Stimulated activated CD4-positive, alpha-beta T cell treated with anti-CD3 and anti-CD28 coated beads, Interleukin-1b, Interleukin-23, amount 100 ng/mL, for 1 hour (primary cell): Measurements from ENCODE around the gene CHMP2A.
"Not testable (repeated sequence)": the region's sequence is repeated elsewhere in the genome, so short reads cannot be mapped to it uniquely, and the experiment has no call there.

Experiments used
- DNase-seq, 2 donors: peaks; one replicate each; pipeline ENCODE4 v3.0.0-alpha.2; 2020; ENCODE audit warnings: low read depth in 2 of 2

CHMP2A gene

DNA sequence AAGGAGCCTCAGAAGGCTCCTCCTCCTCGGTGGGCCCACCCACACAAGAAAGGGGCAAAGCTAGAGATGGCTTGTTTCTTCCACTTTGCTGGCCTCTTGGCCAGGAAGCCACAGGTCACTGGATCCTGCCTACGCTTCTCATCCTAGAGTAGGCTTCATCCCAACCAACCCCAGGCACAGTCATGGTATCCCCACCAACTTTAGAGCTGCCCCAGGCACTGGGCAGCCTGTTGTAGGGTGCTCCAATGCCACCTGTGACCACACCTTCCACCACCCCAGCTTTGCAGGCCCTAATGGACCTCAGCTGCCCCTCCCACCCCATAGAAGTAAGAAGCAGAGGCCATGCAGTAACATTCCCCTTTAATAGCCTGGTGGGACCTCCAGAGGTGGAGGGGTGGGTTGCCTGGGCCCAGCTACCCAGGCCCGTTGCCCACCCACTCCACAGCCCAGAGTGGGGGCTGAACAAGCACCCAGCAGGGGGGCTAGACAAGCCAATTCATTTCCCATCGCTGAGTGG, 522 bp upstream of the CHMP2A start:
- DNase-seq: no peak

DNA sequence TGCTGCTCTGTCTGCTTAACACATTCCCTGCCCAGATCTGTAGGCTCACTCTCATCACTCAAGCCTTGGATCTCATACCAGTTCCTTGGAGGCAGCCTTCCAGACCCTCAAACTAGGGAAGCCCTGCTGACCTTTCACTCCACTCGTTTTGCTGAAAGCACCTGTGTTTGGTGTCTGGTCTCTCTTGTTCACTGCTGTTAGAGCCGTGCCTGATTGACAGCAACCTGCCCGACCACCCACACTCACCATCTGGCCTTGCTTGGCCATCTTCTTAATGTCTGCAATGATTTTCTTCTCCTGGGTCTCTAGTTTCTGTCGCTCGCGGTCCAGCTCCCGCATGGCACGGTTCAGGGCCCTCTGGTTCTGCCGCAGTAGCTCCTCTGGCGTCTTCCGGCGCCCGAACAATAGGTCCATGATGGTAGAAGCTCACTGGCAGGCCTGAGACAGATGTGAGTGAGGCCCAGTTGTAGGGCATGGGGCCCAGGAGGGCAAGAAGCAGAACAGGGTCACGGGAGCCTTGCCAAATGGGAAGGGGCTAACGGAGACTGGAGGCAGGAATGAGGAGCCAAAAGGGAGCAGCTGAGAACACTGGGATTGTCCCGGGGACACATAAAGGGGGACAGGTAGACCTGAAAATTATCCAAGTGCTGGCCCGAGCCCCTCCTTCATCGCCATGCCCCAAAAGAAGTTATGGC, 959 bp downstream of the CHMP2A start:
- DNase-seq: no peak

DNA sequence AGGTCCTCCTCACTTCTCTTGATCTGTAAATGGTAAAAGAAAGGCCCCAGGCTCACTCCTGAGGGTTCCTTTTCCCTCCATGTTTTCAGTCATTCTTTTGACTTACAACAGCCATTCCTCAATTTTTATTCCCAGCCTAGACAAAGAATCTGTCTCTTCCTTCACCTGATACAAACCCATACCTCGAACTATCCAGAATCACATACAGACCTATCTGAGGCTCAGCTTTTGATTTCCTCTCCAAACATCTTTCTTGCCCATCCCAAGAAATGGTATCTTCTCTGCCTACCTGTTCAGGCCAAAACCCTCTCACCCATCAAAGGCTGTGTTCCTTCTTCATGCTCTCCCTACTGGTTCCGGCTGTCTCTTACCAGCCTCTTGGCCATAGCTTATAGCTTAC, 2.2 kb downstream of the CHMP2A start:
- no peak for DNase-seq

DNA sequence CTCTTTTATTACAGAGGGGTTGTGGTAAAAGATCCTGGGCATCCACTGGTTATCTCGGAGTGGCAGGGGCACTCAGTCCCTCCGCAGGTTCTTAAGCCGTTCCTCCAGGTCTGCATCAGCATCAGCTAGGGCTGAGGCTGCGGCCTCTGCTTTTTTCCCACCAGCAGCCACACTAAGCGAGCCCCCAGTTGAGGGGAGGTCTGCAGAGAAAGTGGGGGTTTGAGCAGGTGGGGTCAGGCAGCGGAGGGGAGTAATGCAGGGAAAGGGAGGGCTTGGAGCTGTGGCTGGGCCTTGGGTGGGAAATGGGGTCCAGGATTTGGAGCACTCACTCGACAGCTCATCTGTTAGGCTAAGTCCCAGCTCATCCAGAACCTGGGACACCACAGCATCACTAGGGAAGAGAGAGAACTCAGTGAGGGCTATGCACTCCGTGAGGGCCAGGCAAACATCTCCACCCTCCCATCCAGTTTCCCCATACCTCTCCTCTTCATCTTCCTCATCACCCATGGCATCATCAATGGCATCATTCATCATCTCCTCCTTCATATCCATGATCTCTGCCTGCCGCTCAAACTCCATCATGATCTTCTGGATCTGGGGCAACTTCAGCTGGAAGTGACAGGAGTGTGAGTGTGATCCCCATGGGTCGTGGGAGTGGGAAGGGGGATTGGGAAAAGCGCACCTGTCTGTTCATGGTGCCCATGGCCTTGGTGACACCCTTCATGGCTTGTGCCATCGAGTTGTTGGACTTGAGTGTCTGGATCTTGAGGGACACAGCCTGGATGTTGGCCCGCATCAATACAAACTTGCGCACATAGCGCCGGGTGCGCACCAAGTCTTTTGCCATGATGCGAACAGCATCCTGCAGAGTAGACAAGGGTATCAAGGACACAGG, 3.1 kb downstream of the CHMP2A start:
- no peak for DNase-seq

DNA sequence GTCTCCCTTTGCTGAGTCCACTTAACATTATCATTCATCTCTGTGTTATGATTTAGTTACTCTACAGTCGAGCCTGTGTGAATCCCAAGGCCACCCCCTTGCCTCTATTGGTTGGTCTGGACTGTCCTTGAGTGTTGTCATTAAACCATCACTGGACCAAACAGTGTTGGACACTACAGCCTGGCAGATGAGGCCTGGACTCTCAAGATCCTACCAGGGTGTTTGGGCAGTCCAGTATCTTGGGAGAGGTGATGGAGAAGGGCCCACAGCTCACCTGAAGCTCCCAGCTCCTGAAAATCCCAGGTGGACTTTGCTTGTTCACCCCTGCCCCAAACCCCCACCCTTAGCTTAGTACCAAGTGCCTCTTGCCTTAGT, 3.8 kb downstream of the CHMP2A start:
- DNase-seq: no peak

DNA sequence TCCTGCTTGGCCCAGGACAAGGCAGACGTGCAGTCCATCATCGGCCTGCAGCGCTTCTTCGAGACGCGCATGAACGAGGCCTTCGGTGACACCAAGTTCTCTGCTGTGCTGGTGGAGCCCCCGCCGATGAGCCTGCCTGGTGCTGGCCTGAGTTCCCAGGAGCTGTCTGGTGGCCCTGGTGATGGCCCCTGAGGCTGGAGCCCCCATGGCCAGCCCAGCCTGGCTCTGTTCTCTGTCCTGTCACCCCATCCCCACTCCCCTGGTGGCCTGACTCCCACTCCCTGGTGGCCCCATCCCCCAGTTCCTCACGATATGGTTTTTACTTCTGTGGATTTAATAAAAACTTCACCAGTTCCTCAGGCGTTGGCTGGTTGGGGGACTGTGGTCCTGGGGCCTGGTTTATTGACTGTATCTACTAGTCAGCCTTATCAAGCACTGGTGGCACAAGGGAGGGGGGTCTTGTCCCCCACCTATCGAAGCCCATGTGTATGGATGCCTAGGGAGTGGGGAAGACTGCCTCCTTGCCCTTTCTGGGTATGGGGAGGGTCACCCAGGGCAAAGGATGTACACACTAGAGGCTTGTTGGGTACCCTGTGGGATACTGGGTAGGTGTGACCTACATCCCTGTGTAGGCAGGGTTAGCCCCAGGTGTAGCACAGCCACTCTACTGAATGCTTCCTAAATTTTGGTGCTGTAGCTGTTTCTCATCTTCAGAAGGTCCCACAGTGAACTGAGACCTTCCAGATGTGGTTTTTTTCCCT, 4.4 kb downstream of the CHMP2A start:
- no peak for DNase-seq

DNA sequence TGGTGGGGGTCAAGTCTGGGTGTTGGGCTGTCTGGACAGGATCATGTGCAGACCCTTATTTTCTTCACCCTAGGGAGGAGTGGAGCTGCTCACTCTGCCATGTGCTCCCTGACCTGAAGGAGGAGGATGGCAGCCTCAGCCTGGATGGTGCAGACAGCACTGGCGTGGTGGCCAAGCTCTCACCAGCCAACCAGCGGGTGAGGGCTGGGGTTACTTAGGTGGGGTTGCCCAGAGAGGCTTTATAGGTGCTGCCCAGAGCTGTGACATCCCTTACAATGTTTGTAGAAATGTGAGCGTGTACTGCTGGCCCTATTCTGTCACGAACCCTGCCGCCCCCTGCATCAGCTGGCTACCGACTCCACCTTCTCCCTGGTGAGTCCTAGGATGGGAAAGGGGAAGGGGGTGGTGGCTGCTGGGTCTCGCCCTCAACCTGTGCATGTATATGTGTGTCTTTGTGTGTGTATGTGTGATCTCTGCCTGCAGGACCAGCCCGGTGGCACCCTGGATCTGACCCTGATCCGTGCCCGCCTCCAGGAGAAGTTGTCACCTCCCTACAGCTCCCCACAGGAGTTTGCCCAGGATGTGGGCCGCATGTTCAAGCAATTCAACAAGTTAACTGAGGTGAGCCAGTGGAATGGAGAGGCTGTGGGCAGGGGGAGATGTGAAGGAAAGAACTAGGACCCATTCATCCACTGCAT, 5.1 kb downstream of the CHMP2A start:
- DNase-seq: no peak

DNA sequence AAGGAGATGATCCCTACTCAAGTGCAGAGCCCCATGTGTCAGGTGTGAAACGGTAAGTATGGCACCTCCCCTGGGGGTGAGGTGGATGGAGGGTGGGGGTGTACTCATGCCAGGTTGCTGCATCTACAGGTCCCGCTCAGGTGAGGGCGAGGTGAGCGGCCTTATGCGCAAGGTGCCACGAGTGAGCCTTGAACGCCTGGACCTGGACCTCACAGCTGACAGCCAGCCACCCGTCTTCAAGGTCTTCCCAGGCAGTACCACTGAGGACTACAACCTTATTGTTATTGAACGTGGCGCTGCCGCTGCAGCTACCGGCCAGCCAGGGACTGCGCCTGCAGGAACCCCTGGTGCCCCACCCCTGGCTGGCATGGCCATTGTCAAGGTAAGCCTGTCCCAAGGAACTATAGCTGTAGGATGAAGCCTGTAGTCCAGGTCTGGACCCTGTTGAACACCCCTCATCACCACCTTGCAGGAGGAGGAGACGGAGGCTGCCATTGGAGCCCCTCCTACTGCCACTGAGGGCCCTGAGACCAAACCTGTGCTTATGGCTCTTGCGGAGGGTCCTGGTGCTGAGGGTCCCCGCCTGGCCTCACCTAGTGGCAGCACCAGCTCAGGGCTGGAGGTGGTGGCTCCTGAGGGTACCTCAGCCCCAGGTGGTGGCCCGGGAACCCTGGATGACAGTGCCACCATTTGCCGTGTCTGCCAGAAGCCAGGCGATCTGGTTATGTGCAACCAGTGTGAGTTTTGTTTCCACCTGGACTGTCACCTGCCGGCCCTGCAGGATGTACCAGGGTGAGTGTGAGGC, 5.8 kb downstream of the CHMP2A start:
- no peak for DNase-seq

DNA sequence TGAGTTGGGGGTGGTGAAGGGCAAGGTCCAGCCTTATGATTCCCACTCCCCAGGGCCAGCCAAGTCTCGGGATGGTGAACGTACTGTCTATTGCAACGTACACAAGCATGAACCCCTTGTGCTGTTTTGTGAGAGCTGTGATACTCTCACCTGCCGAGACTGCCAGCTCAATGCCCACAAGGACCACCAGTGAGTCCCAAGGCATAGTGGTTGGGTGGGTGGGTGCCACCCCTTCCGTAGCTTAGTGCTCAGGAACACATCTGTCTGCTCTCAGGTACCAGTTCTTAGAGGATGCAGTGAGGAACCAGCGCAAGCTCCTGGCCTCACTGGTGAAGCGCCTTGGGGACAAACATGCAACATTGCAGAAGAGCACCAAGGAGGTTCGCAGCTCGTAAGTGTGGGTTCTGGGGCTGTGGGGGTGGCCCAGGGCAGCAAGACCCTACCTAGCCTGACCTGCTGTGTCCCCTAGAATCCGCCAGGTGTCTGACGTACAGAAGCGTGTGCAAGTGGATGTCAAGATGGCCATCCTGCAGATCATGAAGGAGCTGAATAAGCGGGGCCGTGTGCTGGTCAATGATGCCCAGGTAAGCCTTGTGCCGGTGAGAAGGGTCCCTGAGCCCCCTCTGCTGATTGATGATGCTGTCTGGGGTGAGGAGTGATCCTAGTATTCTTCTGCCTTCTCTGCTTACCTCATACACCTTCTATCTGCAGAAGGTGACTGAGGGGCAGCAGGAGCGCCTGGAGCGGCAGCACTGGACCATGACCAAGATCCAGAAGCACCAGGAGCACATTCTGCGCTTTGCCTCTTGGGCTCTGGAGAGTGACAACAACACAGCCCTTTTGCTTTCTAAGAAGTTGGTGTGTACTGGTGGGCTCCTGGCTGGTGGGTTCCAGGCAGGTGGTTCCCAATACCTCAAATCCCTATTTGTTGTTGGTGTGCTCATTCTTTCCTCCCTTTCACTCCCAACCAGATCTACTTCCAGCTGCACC, 7.3 kb downstream of the CHMP2A start:
- no peak for DNase-seq

DNA sequence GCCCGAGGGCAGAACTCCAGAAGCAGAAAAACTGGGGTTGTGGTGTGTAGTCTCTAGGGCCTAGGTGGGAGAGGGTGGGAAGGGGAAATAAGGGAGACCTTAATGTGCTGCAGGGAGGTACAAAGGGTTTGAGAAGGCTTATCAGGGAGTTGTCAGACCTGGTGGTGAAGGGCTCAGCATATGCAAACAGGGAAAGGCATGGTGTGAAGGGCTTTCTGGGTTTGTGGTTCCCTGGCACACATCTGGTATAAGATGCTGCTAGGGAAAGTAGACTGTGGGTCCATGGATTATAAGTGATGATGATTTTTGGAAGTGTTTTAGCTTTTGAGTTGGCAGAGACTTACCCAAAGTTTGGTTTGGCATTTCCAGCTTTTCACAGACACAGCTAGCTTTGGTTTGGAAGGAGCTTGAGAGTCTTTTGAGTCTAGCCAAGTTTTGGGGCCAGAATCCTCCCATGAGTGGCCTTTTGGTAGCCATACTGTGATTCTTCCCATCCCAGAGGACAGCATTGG, 8.8 kb downstream of the CHMP2A start:
- DNase-seq: no peak

DNA sequence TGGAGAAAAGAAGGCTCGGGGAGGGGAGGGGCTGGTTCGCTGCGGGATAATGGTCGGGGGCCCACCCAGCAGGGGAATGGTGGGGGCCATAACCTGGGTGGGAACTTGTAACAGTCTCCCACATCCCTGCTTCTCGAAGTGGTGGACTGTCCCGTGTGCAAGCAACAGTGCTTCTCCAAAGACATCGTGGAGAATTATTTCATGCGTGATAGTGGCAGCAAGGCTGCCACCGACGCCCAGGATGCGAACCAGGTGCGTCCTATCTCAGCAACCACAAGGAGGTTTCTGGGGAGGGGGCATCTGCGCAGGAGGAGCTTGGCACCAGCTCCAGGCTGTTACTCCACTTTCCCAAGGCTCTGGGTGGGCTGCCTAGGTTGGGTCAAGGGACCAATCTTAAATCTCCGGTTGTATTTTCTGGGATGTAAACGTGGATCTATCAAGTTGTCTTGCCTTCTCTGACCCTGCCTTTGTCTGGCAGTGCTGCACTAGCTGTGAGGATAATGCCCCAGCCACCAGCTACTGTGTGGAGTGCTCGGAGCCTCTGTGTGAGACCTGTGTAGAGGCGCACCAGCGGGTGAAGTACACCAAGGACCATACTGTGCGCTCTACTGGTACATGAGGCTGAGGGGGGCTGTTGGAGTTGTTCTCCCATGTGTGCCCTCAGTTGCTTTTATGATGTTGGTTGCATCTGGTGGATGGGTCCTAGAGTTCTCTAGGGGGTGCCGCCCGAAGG, 9.5 kb downstream of the CHMP2A start:
- DNase-seq: no peak

DNA sequence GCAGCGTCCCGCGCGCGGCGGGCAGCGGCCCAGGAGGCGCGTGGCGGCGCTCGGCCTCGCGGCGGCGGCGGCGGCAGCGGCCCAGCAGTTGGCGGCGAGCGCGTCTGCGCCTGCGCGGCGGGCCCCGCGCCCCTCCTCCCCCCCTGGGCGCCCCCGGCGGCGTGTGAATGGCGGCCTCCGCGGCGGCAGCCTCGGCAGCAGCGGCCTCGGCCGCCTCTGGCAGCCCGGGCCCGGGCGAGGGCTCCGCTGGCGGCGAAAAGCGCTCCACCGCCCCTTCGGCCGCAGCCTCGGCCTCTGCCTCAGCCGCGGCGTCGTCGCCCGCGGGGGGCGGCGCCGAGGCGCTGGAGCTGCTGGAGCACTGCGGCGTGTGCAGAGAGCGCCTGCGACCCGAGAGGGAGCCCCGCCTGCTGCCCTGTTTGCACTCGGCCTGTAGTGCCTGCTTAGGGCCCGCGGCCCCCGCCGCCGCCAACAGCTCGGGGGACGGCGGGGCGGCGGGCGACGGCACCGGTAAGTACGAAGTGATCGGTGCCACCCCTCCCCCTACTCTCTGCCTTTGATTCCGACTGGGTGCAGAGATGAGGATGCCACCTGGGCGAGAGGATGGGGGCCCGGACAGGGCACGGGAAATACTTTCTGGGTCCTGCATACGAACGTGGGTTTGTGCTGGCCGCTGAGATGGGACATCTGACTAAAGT, 10.2 kb downstream of the CHMP2A start:
- peak; percentile 54 for DNase-seq

DNA sequence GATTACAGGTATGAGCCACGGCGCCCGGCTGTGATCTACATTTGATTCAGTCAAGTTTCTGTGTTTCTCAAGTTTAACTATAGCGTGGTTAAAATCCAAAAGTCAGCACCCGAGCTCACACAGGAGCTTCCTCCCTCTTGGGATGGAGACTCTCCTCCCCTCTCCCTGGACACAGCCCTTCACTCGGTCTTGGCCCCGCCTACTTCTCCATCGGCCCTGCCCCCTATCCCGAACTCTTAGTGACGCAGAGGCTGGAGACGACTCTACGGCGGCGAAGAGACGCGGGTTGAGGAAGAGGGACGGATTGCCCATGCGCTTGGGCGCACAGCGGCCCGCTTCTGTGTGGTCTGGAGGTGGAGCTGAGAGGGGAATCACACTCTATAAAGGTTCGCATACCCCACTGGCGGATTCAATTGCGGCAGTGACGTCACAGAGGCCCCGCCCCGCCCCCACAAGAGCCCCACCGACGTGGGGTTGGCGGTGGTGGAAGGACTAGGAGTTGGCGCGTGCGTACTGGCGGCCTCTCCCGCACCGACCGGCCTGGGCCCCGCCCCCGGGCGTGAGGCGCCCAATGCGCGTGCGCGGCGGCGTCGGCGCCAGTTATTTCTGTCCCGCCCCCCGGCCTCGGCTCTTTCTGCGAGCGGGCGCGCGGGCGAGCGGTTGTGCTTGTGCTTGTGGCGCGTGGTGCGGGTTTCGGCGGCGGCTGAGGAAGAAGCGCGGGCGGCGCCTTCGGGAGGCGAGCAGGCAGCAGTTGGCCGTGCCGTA, 10.9 kb downstream of the CHMP2A start, which contains the start of gene TRIM28:
TSS of gene TRIM28 (plus strand) at position 239 of the 765 bp plus-strand sequence. CDS start 694 bp downstream, outside the sequence.
- DNase-seq: peak; percentile 100

DNA sequence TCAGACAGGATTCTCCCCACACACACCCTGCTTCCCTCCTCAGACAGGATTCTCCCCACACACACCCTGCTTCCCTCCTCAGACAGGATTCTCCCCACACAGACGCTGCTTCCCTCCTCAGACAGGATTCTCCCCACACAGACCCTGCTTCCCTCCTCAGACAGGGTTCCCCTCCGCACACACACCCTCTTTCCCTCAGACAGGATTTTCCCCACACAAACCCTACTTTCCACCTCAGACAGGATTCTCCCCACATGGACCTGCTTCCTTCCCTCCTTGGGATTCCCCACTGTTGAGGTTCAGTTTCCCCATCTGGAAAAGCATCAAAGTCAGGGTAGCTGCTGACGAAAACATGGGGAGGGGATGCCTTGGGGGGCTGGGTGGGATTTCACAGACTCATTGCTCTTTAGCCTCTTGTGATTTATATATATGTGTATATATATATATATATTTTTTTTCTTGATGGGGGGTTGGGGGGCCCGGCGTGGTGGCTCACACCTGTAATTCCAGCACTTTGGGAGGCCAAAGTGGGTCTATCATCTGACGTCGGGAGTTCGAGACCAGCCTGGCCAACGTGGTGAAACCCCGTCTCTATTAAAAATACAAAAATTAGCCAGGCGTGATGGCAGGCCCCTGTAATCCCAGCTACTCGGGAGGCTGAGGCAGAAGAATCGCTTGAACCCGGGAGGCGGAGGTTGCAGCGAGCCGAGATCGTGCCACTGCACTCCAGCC, 12.1 kb downstream of the CHMP2A start:
- DNase-seq: not testable (repeated sequence)

DNA sequence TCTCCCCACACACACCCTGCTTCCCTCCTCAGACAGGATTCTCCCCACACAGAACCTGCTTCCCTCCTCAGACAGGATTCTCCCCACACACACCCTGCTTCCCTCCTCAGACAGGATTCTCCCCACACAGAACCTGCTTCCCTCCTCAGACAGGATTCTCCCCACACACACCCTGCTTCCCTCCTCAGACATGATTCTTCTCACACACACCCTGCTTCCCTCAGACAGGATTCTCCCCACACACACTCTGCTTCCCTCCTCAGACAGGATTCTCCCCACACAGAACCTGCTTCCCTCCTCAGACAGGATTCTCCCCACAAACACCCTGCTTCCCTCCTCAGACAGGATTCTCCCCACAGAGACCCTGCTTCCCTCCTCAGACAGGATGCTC, 15.7 kb downstream of the CHMP2A start:
- not testable (repeated sequence) for DNase-seq
